Spleen (tissue), 11 donors: ENCODE results near the gene C1orf35. TPM values are rescaled to one million over a fixed set of nuclear protein-coding genes. Genes with fewer than 3 reads are reported as not detected.

Experiments
- DNase-seq: peaks from one replicate; pipeline ENCODE4 v3.0.0-alpha.2; 2020
- H3K27ac ChIP-seq, 8 donors: fragments of 200-600 bp; sonication (generic) in 7 of 8; 1 replicate in 4 of 8; 2 replicates in 4 of 8; pipeline versions ENCODE4 v1.5.0 to v1.8.0; 2016 to 2021; ENCODE audit warnings: inconsistent platforms in 4 of 8, mild to moderate bottlenecking in 4 of 8, moderate library complexity in 1 of 8
- H3K27me3 ChIP-seq, 7 donors: fragments of 200-600 bp; sonication (generic) in 6 of 7; replicated peaks in 1 of 7; 1 replicate in 4 of 7; 2 replicates in 3 of 7; pipeline versions ENCODE4 v1.5.0 to v1.8.0; 2016 to 2021; ENCODE audit warnings: inconsistent platforms in 3 of 7, mild to moderate bottlenecking in 1 of 7
- H3K36me3 ChIP-seq, 6 donors: fragments of 200-600 bp; sonication (generic) in 5 of 6; 1 replicate in 4 of 6; 2 replicates in 2 of 6; pipeline versions ENCODE4 v1.5.0 to v1.8.0; 2016 to 2021; ENCODE audit warnings: inconsistent platforms in 2 of 6
- H3K4me1 ChIP-seq, 6 donors: fragments of 200-600 bp; sonication (generic) in 5 of 6; 1 replicate in 3 of 6; 2 replicates in 3 of 6; pipeline versions ENCODE4 v1.5.0 to v1.8.0; 2016 to 2021; ENCODE audit warnings: inconsistent platforms in 3 of 6
- H3K4me3 ChIP-seq, 8 donors: fragments of 200-600 bp; sonication (generic) in 7 of 8; 1 replicate in 4 of 8; 2 replicates in 4 of 8; pipeline versions ENCODE4 v1.5.0 to v1.8.0; 2016 to 2021; ENCODE audit warnings: inconsistent platforms in 4 of 8, mild to moderate bottlenecking in 4 of 8, moderate library complexity in 2 of 8
- H3K9me3 ChIP-seq, 8 donors: fragments of 200-600 bp; sonication (generic) in 7 of 8; 1 replicate in 4 of 8; 2 replicates in 4 of 8; pipeline versions ENCODE4 v1.5.0 to v1.8.0; 2016 to 2021; ENCODE audit warnings: inconsistent platforms in 4 of 8
- POLR2A ChIP-seq, 3 donors: fragments of 450-650 bp; IDR thresholded peaks; one replicate each; pipeline ENCODE4 v1.5.1; 2017; ENCODE audit warnings: antibody characterized with exemption in 3 of 3, mild to moderate bottlenecking in 1 of 3
- POLR2AphosphoS5 ChIP-seq, 3 donors: sonication (generic); formaldehyde crosslinking; IDR thresholded peaks; one replicate each; pipeline ENCODE4 v1.5.1; 2017; ENCODE audit warnings: antibody characterized with exemption in 3 of 3
- WGBS, 5 donors: extraction: QIAGEN DNeasy Blood & Tissue Kit in 3 of 5; methylation state at CpG; one replicate each; pipeline versions ENCODE4 v1.1.5 to v1.1.7; 2013 to 2018; 5-methylcytosine and 5-hydroxymethylcytosine counted together
- intact Hi-C: fragments of 100-400 bp; cut with DNase I; formaldehyde crosslinking; loops from one replicate; pipeline ENCODE4 v1.15.0; 2023; ENCODE audit warnings: low total_unique reads
- polyA plus RNA-seq, 3 donors: library from polyadenylated mRNA; stranded (reverse); fragments of 200-250 nt; gene quantifications; one replicate each; pipeline ENCODE4 v1.2.1, GENCODE V29; 2013
- total RNA-seq, 7 donors: library from RNA; depleted of rRNA in 3 of 7; stranded (reverse); fragments of >200 nt in 3 of 7; fragmentation: NEBNext Ultra II Directional in 4 of 7; extraction: Animal tissue kit (Norgen Biotek cat#: 25700) in 4 of 7; gene quantifications; one replicate each; pipeline versions ENCODE4 v1.1.0 to v1.2.1, GENCODE V29; 2016 to 2021
- TF ChIP-seq, protein P1 (sequence below), 11 experiments: fragments of 200-600 bp in 7 of 11; fragments of 450-650 bp in 4 of 11; sonication (generic) in 4 of 11; IDR thresholded peaks in 8 of 11; conservative IDR thresholded peaks in 3 of 11; 1 replicate in 7 of 11; 2 replicates in 4 of 11; pipeline versions ENCODE4 v1.4.0 to v1.8.0; 2016 to 2021; ENCODE audit warnings: antibody characterized with exemption in 11 of 11, inconsistent platforms in 4 of 11, mild to moderate bottlenecking in 1 of 11
- donor health status: healthy with polysubstance abuse.
- donor health status: DM: no; HTN: no; CAD: no; lungs with moderate emphysema.
- donor health status: DM: no; HTN: no; CAD: no.
- donor health status: Bipolar disorder and iron deficiency.
- donor health status: healthy.
- donor health status: DM: no; HTN: no; CAD: no.
- donor health status: DM: yes; HTN: yes; CAD: no.

C1orf35 gene
- total and polyA plus RNA-seq, 10 donors, result 7.3 to 23.4 (median 12.5) TPM

DNA sequence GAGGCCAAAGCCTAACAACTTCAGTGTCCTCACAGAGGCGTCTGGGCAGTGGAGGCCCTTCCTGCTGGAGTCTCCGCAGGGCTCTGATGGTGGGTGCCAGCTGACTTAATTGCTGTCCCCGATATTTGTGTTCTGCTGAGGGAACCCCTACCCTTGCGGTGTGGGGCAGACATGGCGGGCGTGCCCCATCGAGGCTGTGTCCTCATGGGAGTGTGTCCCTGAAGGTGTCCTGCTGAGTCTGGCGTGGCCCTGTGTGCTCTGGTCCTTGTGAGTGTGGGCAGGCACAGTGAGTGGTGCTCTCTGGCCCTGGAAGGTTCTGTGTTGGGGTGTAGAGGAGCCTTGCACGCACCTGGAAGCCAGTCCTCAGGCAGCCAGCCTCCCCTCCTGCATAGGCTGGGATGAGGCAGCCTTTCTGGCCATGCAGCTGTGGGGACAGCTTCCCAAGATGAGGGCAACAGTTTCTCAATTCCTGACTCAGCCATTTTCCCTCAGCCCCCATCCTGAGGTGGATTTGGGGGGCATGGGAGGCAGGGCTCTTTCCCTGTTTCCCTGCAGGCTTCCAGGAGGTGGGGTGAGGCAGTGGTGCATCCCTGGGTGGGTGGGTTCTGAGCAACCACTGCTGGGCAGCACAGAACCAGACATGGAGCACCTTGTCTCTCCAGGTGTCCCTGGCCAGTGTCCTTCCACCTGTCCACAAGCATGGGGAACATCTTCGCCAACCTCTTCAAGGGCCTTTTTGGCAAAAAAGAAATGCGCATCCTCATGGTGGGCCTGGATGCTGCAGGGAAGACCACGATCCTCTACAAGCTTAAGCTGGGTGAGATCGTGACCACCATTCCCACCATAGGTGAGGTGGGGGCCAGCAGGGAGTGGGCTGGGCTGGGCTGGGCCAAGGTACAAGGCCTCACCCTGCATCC lies 6.5 kb downstream of the C1orf35 start:
- H3K4me1 ChIP-seq, result peaks cover 16 to 96% (median 61%) of the 10 kb centered on the region in 6 donors
- peaks cover 0 to 94% (median 46%) of the 10 kb centered on the region in 6 donors for H3K36me3 ChIP-seq
- TF ChIP-seq POLR2AphosphoS5 (IDR thresholded peaks at IDR 0.05) (peak; percentile 12 to 57 (median 51)), POLR2A (IDR thresholded peaks at IDR 0.05) (no peak)
- TF ChIP-seq, protein P1, sequence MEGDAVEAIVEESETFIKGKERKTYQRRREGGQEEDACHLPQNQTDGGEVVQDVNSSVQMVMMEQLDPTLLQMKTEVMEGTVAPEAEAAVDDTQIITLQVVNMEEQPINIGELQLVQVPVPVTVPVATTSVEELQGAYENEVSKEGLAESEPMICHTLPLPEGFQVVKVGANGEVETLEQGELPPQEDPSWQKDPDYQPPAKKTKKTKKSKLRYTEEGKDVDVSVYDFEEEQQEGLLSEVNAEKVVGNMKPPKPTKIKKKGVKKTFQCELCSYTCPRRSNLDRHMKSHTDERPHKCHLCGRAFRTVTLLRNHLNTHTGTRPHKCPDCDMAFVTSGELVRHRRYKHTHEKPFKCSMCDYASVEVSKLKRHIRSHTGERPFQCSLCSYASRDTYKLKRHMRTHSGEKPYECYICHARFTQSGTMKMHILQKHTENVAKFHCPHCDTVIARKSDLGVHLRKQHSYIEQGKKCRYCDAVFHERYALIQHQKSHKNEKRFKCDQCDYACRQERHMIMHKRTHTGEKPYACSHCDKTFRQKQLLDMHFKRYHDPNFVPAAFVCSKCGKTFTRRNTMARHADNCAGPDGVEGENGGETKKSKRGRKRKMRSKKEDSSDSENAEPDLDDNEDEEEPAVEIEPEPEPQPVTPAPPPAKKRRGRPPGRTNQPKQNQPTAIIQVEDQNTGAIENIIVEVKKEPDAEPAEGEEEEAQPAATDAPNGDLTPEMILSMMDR (IDR thresholded peaks at IDR 0.05 in 8 of 11, conservative IDR thresholded peaks at IDR 0.05 in 3 of 11), result no peak
- 92 to 97% (median 94%) methylated on average over 6 to 13 of the region's 13 CpGs for WGBS, 5 donors
- H3K27ac ChIP-seq, result peak overlapping the region in 2 of 8 donors; percentile 4 to 42
- intact Hi-C loops, result no loop called here
- peaks cover 0 to 18% (median 15%) of the 10 kb centered on the region in 8 donors for H3K9me3 ChIP-seq
- H3K4me3 ChIP-seq, result no peak overlapping the region
- no peak for DNase-seq
- H3K27me3 ChIP-seq, result no peaks in the 10 kb centered on the region

DNA sequence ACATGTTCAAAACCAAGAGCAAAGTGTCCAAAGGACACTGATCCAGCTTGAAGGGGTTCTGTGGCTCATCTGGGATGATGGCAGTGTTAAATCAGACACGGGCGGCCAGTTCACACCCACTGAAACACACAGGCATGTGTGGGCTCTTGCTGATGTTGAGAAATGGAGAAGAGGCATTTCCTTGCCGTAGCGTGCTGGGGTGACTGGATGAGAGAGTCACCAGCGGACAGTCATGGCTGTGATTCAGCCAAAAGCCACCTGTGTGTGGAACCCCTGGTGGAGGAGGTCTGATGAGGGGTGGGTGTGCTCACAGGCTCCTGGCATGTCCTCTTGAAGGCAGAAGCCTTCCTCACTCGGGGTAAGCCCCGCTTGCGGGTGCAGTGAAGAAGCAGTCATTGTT lies 7.2 kb downstream of the C1orf35 start:
- DNase-seq, result peak; percentile 54
- TF ChIP-seq, protein P1 (IDR thresholded peaks at IDR 0.05 in 8 of 11, conservative IDR thresholded peaks at IDR 0.05 in 3 of 11), result no peak
- TF ChIP-seq POLR2AphosphoS5 (IDR thresholded peaks at IDR 0.05), result no peak
- TF ChIP-seq POLR2A (IDR thresholded peaks at IDR 0.05), result no peak
- H3K27ac ChIP-seq, result peak overlapping the region in 1 of 8 donors; percentile 42
- H3K27me3 ChIP-seq, result no peaks in the 10 kb centered on the region
- H3K36me3 ChIP-seq, result peaks cover 0 to 95% (median 46%) of the 10 kb centered on the region in 6 donors
- no peak overlapping the region for H3K4me3 ChIP-seq
- peaks cover 21 to 96% (median 61%) of the 10 kb centered on the region in 6 donors for H3K4me1 ChIP-seq
- intact Hi-C loops, result no loop called here
- peaks cover 0 to 18% (median 15%) of the 10 kb centered on the region in 8 donors for H3K9me3 ChIP-seq
- 81 to 96% (median 91%) methylated on average over 4 to 8 of the region's 8 CpGs for WGBS, 5 donors

DNA sequence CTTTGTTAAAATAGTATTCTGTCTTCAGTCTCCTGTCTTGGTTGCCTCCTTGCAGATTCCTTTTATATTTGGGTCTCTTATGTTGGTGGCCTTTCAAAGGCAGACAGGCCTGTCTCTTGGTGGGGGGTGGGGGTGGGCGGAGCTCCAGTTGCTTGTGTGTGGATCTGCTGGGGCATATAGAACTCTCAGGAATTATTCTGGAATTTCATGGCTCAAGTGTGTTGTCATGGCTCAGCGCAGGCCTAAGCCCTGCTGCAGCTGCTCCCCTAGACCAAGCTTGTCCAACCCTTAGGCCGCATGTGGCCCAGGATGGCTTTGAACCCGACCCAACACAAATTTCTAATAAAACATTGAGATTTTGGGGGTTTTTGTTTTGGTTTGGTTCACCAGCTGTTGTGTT lies 8.0 kb downstream of the C1orf35 start:
- whole genome bisulfite sequencing, 5 donors, result 96 to 99% (median 98%) methylated on average over 4 of the region's 4 CpGs
- DNase-seq, result peak; percentile 25
- TF ChIP-seq, protein P1 (IDR thresholded peaks at IDR 0.05 in 8 of 11, conservative IDR thresholded peaks at IDR 0.05 in 3 of 11), result no peak
- TF ChIP-seq POLR2AphosphoS5 (IDR thresholded peaks at IDR 0.05) (no peak), POLR2A (IDR thresholded peaks at IDR 0.05) (no peak)
- Histone ChIP-seq H3K9me3 (peaks cover 0 to 18% (median 15%) of the 10 kb centered on the region in 8 donors), H3K27me3 (no peaks in the 10 kb centered on the region), H3K36me3 (peaks cover 0 to 95% (median 41%) of the 10 kb centered on the region in 6 donors), H3K27ac (no peak overlapping the region), H3K4me1 (peaks cover 29 to 96% (median 66%) of the 10 kb centered on the region in 6 donors), H3K4me3 (no peak overlapping the region)
- intact Hi-C loops, result no loop called here

DNA sequence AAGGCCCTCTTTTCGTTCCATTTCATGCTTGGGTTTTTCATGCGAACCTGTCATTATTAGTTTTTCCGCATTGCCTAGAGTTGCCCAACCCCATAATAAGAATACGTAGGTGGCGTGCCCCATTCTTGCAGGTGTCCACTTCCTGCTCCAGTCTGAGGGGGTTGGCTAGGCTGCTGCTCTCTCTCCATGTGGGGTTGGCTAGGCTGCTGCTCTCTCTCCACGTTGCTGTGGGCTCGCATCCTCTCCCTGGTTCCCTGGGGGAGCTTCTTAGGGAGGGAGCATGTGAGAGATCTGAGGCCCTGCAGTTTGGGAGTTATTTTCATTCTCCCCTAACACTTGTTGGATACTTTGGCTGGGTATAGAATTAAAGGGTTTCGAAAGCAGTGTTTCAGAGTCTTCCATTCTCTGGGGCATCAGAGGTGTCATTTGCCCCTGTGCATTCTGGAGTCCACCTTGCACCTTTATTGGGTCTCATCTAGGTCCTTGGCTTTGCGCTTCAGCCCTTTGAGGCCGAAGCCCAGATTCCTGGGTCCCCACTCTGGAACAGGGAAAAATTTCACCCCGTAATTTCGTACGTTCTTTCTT lies 8.6 kb downstream of the C1orf35 start:
- Histone ChIP-seq H3K4me1 (peaks cover 35 to 96% (median 72%) of the 10 kb centered on the region in 6 donors), H3K36me3 (peaks cover 0 to 95% (median 34%) of the 10 kb centered on the region in 6 donors), H3K27me3 (no peaks in the 10 kb centered on the region), H3K27ac (no peak overlapping the region), H3K4me3 (no peak overlapping the region), H3K9me3 (peaks cover 0 to 18% (median 15%) of the 10 kb centered on the region in 8 donors)
- intact Hi-C loops, result no loop called here
- TF ChIP-seq POLR2A (IDR thresholded peaks at IDR 0.05), result no peak
- TF ChIP-seq POLR2AphosphoS5 (IDR thresholded peaks at IDR 0.05), result no peak
- TF ChIP-seq, protein P1 (IDR thresholded peaks at IDR 0.05 in 8 of 11, conservative IDR thresholded peaks at IDR 0.05 in 3 of 11), result no peak
- DNase-seq, result peak; percentile 41
- WGBS, 5 donors, result 88 to 96% (median 95%) methylated on average over 13 of the region's 13 CpGs
